H9 (cell line): ENCODE results near the gene ACTC1. TPM values are rescaled to one million over a fixed set of nuclear protein-coding genes. Genes with fewer than 3 reads are reported as not detected.

Experiments used
- DNase-seq: peaks from one replicate; pipeline ENCODE4 v3.0.0-alpha.2; 2017
- H2AFZ ChIP-seq: one replicate; pipeline ENCODE4 v1.6.1; 2013; ENCODE audit warnings: mild to moderate bottlenecking, low read length, control low read depth, moderate library complexity
- H2AK5ac ChIP-seq: 2 replicates; pipeline ENCODE4 v1.6.1; 2013; ENCODE audit warnings: low read length, control low read depth, mixed read lengths; ENCODE audit not compliant: insufficient read length
- H2BK120ac ChIP-seq: one replicate; pipeline ENCODE4 v1.6.1; 2013; ENCODE audit warnings: low read depth, mild to moderate bottlenecking, low read length, control low read depth, inconsistent platforms; ENCODE audit not compliant: poor library complexity, severe bottlenecking
- H2BK12ac ChIP-seq: 2 replicates; pipeline ENCODE4 v1.6.1; 2013; ENCODE audit warnings: low read length, control low read depth, mixed read lengths, low read depth; ENCODE audit not compliant: insufficient read length
- H2BK15ac ChIP-seq: 2 replicates; pipeline ENCODE4 v1.6.1; 2013; ENCODE audit warnings: low read depth, low read length, control low read depth
- H2BK20ac ChIP-seq: one replicate; pipeline ENCODE4 v1.6.1; 2013; ENCODE audit warnings: low read depth, mild to moderate bottlenecking, low read length, control low read depth, inconsistent platforms; ENCODE audit not compliant: poor library complexity, severe bottlenecking
- H2BK5ac ChIP-seq: 2 replicates; pipeline ENCODE4 v1.6.1; 2013; ENCODE audit warnings: low read length, control low read depth, mixed read lengths; ENCODE audit not compliant: insufficient read length
- H3K14ac ChIP-seq: 2 replicates; pipeline ENCODE4 v1.6.1; 2013; ENCODE audit warnings: low read length, control low read depth; ENCODE audit not compliant: insufficient read depth
- H3K18ac ChIP-seq: 2 replicates; pipeline ENCODE4 v1.6.1; 2013; ENCODE audit warnings: low read depth, mild to moderate bottlenecking, mixed read lengths, low read length, control low read depth; ENCODE audit not compliant: insufficient read length
- H3K23ac ChIP-seq: 2 replicates; pipeline ENCODE4 v1.6.1; 2013; ENCODE audit warnings: low read length, control low read depth, mixed read lengths, low read depth; ENCODE audit not compliant: insufficient read length
- H3K23me2 ChIP-seq: 2 replicates; pipeline ENCODE4 v1.6.1; 2013; ENCODE audit warnings: low read depth, mild to moderate bottlenecking, mixed read lengths, low read length, control low read depth; ENCODE audit not compliant: insufficient read length, poor library complexity, severe bottlenecking
- H3K27ac ChIP-seq: 2 replicates; pipeline ENCODE4 v1.5.1; 2013; ENCODE audit warnings: low read length, control low read depth, mixed read lengths, low read depth; ENCODE audit not compliant: insufficient read length
- H3K27me3 ChIP-seq: 2 replicates; pipeline ENCODE4 v1.6.1; 2013; ENCODE audit warnings: low read length, control low read depth, inconsistent platforms; ENCODE audit not compliant: insufficient read depth
- H3K4ac ChIP-seq: 2 replicates; pipeline ENCODE4 v1.6.1; 2013; ENCODE audit warnings: low read depth, mild to moderate bottlenecking, control low read depth, inconsistent platforms, low read length, moderate library complexity
- H3K4me1 ChIP-seq: 2 replicates; pipeline ENCODE4 v1.6.1; 2013; ENCODE audit warnings: low read length, control low read depth, inconsistent platforms; ENCODE audit not compliant: insufficient read depth
- H3K4me2 ChIP-seq: 2 replicates; pipeline ENCODE4 v1.6.1; 2013; ENCODE audit warnings: low read length, control low read depth, mixed read lengths; ENCODE audit not compliant: insufficient read length, insufficient read depth
- H3K56ac ChIP-seq: 2 replicates; pipeline ENCODE4 v1.6.1; 2013; ENCODE audit warnings: low read depth, mild to moderate bottlenecking, mixed read lengths, low read length, control low read depth; ENCODE audit not compliant: insufficient read length
- H3K79me1 ChIP-seq: 2 replicates; pipeline ENCODE4 v1.6.1; 2013; ENCODE audit warnings: low read depth, mild to moderate bottlenecking, moderate library complexity, low read length, control low read depth, inconsistent platforms; ENCODE audit not compliant: insufficient read depth, poor library complexity, severe bottlenecking
- H3K79me2 ChIP-seq: 2 replicates; pipeline ENCODE4 v1.6.1; 2013; ENCODE audit warnings: low read length, control low read depth, inconsistent platforms; ENCODE audit not compliant: insufficient read depth
- H3K9ac ChIP-seq: 2 replicates; pipeline ENCODE4 v1.6.1; 2013; ENCODE audit warnings: low read length, control low read depth, mixed read lengths; ENCODE audit not compliant: insufficient read length; ENCODE audit errors: extremely low read depth
- H3K9me3 ChIP-seq: one replicate; pipeline ENCODE4 v1.6.1; 2013; ENCODE audit warnings: low read depth, low read length, inconsistent platforms; ENCODE audit not compliant: control insufficient read depth
- H3T11ph ChIP-seq: one replicate; pipeline ENCODE4 v1.6.1; 2013; ENCODE audit warnings: mild to moderate bottlenecking, low read length, control low read depth, inconsistent platforms
- H4K20me1 ChIP-seq: one replicate; pipeline ENCODE4 v1.6.1; 2013; ENCODE audit not compliant: control insufficient read depth, insufficient read length, insufficient read depth
- H4K5ac ChIP-seq: 2 replicates; pipeline ENCODE4 v1.6.1; 2013; ENCODE audit warnings: low read depth, mild to moderate bottlenecking, mixed read lengths, low read length, control low read depth; ENCODE audit not compliant: insufficient read length
- H4K8ac ChIP-seq: replicated peaks from 2 replicates; pipeline ENCODE4 v1.6.1; 2013; ENCODE audit warnings: low read length, control low read depth, mixed read lengths, low read depth; ENCODE audit not compliant: insufficient read length
- H4K91ac ChIP-seq: 2 replicates; pipeline ENCODE4 v1.6.1; 2013; ENCODE audit warnings: low read depth, mild to moderate bottlenecking, moderate library complexity, mixed read lengths, low read length, control low read depth; ENCODE audit not compliant: insufficient read length
- H3K27ac Mint-ChIP-seq, 3 experiments: 2 replicates in 2 of 3; 3 replicates in 1 of 3; pipeline ENCODE4 v1.8.0; 2020 to 2021; ENCODE audit warnings: mixed read lengths in 3 of 3, mild to moderate bottlenecking in 1 of 3, moderate library complexity in 1 of 3
- H3K27me3 Mint-ChIP-seq: 2 replicates; pipeline ENCODE4 v1.8.0; 2021; ENCODE audit warnings: low read depth, mild to moderate bottlenecking, moderate library complexity, mixed read lengths
- H3K36me3 Mint-ChIP-seq, 3 experiments: 2 replicates in 2 of 3; 3 replicates in 1 of 3; pipeline ENCODE4 v1.8.0; 2020 to 2021; ENCODE audit warnings: low read depth in 3 of 3, mixed read lengths in 3 of 3; ENCODE audit not compliant: insufficient read depth in 1 of 3
- H3K4me1 Mint-ChIP-seq, 2 experiments: 2 replicates each; pipeline ENCODE4 v1.8.0; 2020; ENCODE audit warnings: mixed read lengths in 2 of 2
- H3K4me3 Mint-ChIP-seq, 2 experiments: 2 replicates in 1 of 2; 3 replicates in 1 of 2; pipeline ENCODE4 v1.8.0; 2020 to 2021; ENCODE audit warnings: mild to moderate bottlenecking in 2 of 2, mixed read lengths in 2 of 2, moderate library complexity in 1 of 2
- H3K9me3 Mint-ChIP-seq, 2 experiments: 2 replicates in 1 of 2; 3 replicates in 1 of 2; pipeline ENCODE4 v1.8.0; 2020; ENCODE audit warnings: mild to moderate bottlenecking in 2 of 2, mixed read lengths in 2 of 2, moderate library complexity in 1 of 2
- WGBS: extraction: QIAGEN DNeasy Blood & Tissue Kit; methylation state at CpG from one replicate; pipeline ENCODE4 v1.1.7; 2013; ENCODE audit warnings: missing lambda C conversion rate, low lambda C conversion rate, mixed read lengths; ENCODE audit not compliant: insufficient read length; ENCODE audit errors: extremely low coverage; 5-methylcytosine and 5-hydroxymethylcytosine counted together
- total RNA-seq: library from RNA; stranded (reverse); gene quantifications from 2 replicates; pipeline ENCODE4 v1.2.1, GENCODE V29; 2021
- TF ChIP-seq, protein P1 (sequence below): fragments of 200-600 bp; sonication (generic); conservative IDR thresholded peaks from 3 replicates; pipeline ENCODE4 v1.8.0; 2021; ENCODE audit warnings: antibody characterized with exemption, mild to moderate bottlenecking

Gene ACTC1
- total RNA-seq, 1 experiment from 2014 or later, result 52.2 TPM

GRCh38 chr15:34821831-34822230 lies 26.5 kb upstream of the ACTC1 start:
- Histone ChIP-seq H2BK20ac (no peak overlapping the region), H2BK15ac (no peak overlapping the region), H3K56ac (no peak overlapping the region), H3K79me2 (no peaks in the 10 kb centered on the region), H4K8ac (no peak overlapping the region), H4K91ac (no peak overlapping the region), H3K23ac (no peak overlapping the region), H3K79me1 (no peaks in the 10 kb centered on the region), H2AK5ac (no peak overlapping the region), H4K20me1 (no peaks in the 10 kb centered on the region), H2AFZ (no peak overlapping the region), H3K27me3 (no peaks in the 10 kb centered on the region; the same call in 1 of the 2 replicates), H3K4me2 (no peak overlapping the region), H3K4me1 (no peaks in the 10 kb centered on the region), H2BK5ac (no peak overlapping the region), H3K18ac (no peak overlapping the region), H4K5ac (no peak overlapping the region), H2BK12ac (no peak overlapping the region), H3K23me2 (no peaks in the 10 kb centered on the region), H3K9ac (no peak overlapping the region), H2BK120ac (no peak overlapping the region), H3K14ac (no peak overlapping the region), H3K27ac (no peak overlapping the region), H3K9me3 (no peaks in the 10 kb centered on the region), H3K4ac (no peak overlapping the region), H3T11ph (no peak overlapping the region)
- no CpG with 5 or more reads among the region's 3 CpGs for WGBS
- H3K36me3 Mint-ChIP-seq, result no peaks in the 10 kb centered on the region
- no peak for DNase-seq
- H3K4me3 Mint-ChIP-seq, result no peak overlapping the region
- H3K9me3 Mint-ChIP-seq, result no peaks in the 10 kb centered on the region
- no peaks in the 10 kb centered on the region; the same call in 1 of the 2 replicates for H3K27me3 Mint-ChIP-seq
- H3K4me1 Mint-ChIP-seq, result peaks cover 4 to 5% of the 10 kb centered on the region in 2 experiments; a peak in 1 of 4 replicates
- TF ChIP-seq, protein P1, sequence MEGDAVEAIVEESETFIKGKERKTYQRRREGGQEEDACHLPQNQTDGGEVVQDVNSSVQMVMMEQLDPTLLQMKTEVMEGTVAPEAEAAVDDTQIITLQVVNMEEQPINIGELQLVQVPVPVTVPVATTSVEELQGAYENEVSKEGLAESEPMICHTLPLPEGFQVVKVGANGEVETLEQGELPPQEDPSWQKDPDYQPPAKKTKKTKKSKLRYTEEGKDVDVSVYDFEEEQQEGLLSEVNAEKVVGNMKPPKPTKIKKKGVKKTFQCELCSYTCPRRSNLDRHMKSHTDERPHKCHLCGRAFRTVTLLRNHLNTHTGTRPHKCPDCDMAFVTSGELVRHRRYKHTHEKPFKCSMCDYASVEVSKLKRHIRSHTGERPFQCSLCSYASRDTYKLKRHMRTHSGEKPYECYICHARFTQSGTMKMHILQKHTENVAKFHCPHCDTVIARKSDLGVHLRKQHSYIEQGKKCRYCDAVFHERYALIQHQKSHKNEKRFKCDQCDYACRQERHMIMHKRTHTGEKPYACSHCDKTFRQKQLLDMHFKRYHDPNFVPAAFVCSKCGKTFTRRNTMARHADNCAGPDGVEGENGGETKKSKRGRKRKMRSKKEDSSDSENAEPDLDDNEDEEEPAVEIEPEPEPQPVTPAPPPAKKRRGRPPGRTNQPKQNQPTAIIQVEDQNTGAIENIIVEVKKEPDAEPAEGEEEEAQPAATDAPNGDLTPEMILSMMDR, result no peak
- H3K27ac Mint-ChIP-seq, result no peak overlapping the region
